Measurements from ENCODE around the gene IFT80. TPM values are rescaled to one million over a fixed set of nuclear protein-coding genes. Genes with fewer than 3 reads are reported as not detected.

The IFT80 gene
- total RNA-seq, 1 donor from 2014 or later: 24.0 TPM

DNA sequence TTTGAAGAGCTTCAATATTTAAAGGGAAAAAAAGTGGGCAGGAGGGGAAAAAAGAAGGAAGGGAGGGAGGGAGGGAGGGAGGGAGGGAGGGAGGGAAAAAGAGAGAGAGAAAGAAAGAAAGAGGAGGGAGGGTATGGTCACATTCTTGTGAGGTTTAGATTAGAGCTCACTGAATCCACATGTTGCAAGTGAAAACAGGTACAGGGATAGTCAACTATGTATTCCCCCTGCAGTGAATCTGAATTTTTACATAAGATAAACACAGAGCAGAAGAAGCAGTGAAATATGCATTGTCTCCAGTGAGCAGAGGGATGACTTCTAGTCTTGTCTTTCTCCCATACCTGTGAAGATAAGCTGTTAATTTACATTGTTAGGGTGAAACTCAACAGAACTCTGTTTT, 84.0 kb downstream of the IFT80 start:
- TF ChIP-seq, protein P1, sequence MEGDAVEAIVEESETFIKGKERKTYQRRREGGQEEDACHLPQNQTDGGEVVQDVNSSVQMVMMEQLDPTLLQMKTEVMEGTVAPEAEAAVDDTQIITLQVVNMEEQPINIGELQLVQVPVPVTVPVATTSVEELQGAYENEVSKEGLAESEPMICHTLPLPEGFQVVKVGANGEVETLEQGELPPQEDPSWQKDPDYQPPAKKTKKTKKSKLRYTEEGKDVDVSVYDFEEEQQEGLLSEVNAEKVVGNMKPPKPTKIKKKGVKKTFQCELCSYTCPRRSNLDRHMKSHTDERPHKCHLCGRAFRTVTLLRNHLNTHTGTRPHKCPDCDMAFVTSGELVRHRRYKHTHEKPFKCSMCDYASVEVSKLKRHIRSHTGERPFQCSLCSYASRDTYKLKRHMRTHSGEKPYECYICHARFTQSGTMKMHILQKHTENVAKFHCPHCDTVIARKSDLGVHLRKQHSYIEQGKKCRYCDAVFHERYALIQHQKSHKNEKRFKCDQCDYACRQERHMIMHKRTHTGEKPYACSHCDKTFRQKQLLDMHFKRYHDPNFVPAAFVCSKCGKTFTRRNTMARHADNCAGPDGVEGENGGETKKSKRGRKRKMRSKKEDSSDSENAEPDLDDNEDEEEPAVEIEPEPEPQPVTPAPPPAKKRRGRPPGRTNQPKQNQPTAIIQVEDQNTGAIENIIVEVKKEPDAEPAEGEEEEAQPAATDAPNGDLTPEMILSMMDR (IDR thresholded peaks at IDR 0.05; ENCODE audit: insufficient read depth, low read length, poor library complexity, severe bottlenecking): no peak

GRCh38 chr3:160312014-160312624, 86.9 kb downstream of the IFT80 start:
- no peak for DNase-seq (ENCODE audit: low read depth)
- Histone ChIP-seq H3K36me3 (ENCODE audit: control insufficient read depth, insufficient read depth, low read length) (no peaks in the 10 kb centered on the region), H3K27me3 (ENCODE audit: control insufficient read depth, insufficient read depth, low read length) (no peaks in the 10 kb centered on the region), H3K4me3 (ENCODE audit: low read depth, low read length) (no peak overlapping the region)
- TF ChIP-seq, protein P1 (IDR thresholded peaks at IDR 0.05; ENCODE audit: insufficient read depth, low read length, poor library complexity, severe bottlenecking): no peak

More for the DNA sequence above, 84.0 kb downstream of the IFT80 start:
- DNase-seq (ENCODE audit: low read depth): no peak
- Histone ChIP-seq H3K4me3 (ENCODE audit: low read depth, low read length) (no peak overlapping the region), H3K27me3 (ENCODE audit: control insufficient read depth, insufficient read depth, low read length) (no peaks in the 10 kb centered on the region), H3K36me3 (ENCODE audit: control insufficient read depth, insufficient read depth, low read length) (no peaks in the 10 kb centered on the region)

GRCh38 chr3:160302806-160303205, 96.2 kb downstream of the IFT80 start:
- H3K27me3 ChIP-seq (ENCODE audit: control insufficient read depth, insufficient read depth, low read length): no peaks in the 10 kb centered on the region
- H3K4me3 ChIP-seq (ENCODE audit: low read depth, low read length): no peak overlapping the region
- TF ChIP-seq, protein P1 (IDR thresholded peaks at IDR 0.05; ENCODE audit: insufficient read depth, low read length, poor library complexity, severe bottlenecking): no peak
- DNase-seq (ENCODE audit: low read depth): no peak
- H3K36me3 ChIP-seq (ENCODE audit: control insufficient read depth, insufficient read depth, low read length): no peaks in the 10 kb centered on the region

GRCh38 chr3:160296591-160296990, 102.4 kb downstream of the IFT80 start:
- DNase-seq (ENCODE audit: low read depth): no peak
- Histone ChIP-seq H3K27me3 (ENCODE audit: control insufficient read depth, insufficient read depth, low read length) (no peaks in the 10 kb centered on the region), H3K4me3 (ENCODE audit: low read depth, low read length) (no peak overlapping the region), H3K36me3 (ENCODE audit: control insufficient read depth, insufficient read depth, low read length) (no peaks in the 10 kb centered on the region)
- TF ChIP-seq, protein P1 (IDR thresholded peaks at IDR 0.05; ENCODE audit: insufficient read depth, low read length, poor library complexity, severe bottlenecking): no peak

- H3K27me3 ChIP-seq (ENCODE audit: control insufficient read depth, insufficient read depth, low read length): no peaks in the 10 kb centered on the region
- H3K36me3 ChIP-seq (ENCODE audit: control insufficient read depth, insufficient read depth, low read length): no peaks in the 10 kb centered on the region
- DNase-seq (ENCODE audit: low read depth): no peak
- TF ChIP-seq, protein P1 (IDR thresholded peaks at IDR 0.05; ENCODE audit: insufficient read depth, low read length, poor library complexity, severe bottlenecking): no peak
- no peak overlapping the region for H3K4me3 ChIP-seq (ENCODE audit: low read depth, low read length)
Observed at GRCh38 chr3:160291909-160292299, 107.1 kb downstream of the IFT80 start.

GRCh38 chr3:160291290-160291908, 107.6 kb downstream of the IFT80 start:
- H3K36me3 ChIP-seq (ENCODE audit: control insufficient read depth, insufficient read depth, low read length): no peaks in the 10 kb centered on the region
- no peaks in the 10 kb centered on the region for H3K27me3 ChIP-seq (ENCODE audit: control insufficient read depth, insufficient read depth, low read length)
- TF ChIP-seq, protein P1 (IDR thresholded peaks at IDR 0.05; ENCODE audit: insufficient read depth, low read length, poor library complexity, severe bottlenecking): no peak
- DNase-seq (ENCODE audit: low read depth): no peak
- H3K4me3 ChIP-seq (ENCODE audit: low read depth, low read length): no peak overlapping the region
